GM19328 (cell line): Measurements from ENCODE around the gene ACCS.

ENCODE experiments used
- ATAC-seq: cut with Tn5 transposase; IDR thresholded peaks from one replicate; pipeline ENCODE4 v1.9.1; 2021; ENCODE audit warnings: mild to moderate bottlenecking, moderate library complexity; ENCODE audit not compliant: unreplicated experiment

The ACCS gene

DNA sequence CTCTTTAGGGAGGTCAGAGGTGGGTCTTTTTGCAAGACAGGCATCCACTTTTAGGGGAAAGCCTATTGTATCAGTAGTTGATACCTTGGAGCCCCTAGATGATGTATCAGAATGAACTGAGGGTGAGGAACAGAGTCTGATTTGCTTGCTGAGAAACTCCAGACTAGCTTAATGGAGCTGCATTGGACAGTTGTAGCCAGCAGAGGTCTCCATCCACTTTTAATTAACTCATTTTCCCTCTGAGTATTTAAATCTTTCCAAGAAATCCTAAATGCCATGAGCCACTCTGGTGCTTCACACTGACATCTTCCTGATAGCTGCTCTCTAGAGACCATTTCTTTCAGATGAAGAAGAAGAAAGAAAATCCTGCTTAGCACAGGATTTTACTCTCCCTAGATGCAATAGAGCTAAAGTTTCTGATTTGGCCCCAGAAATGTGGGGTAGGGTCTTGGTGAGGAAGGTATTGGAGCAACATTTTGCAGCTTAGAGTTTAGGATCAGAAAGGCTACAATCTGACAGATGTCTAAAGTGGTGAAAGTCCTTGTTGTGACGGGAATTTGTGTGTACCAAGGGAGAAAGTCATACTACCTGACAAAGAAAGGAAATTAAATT, 67.4 kb downstream of the ACCS start:
- no peak for ATAC-seq
